Neural cell (in vitro differentiated cells): Measurements from ENCODE around the gene TNFRSF8. TPM values are rescaled to one million over a fixed set of nuclear protein-coding genes. Genes with fewer than 3 reads are reported as not detected.

Experiments
- H2AFZ ChIP-seq: fragments of 200-600, 300-800 bp; sonication (generic), shearing (Covaris generic); 2 replicates; pipeline ENCODE4 v1.6.0; 2014; ENCODE audit warnings: low read depth, mild to moderate bottlenecking, antibody characterized with exemption, low read length, moderate library complexity
- H3F3A ChIP-seq: fragments of 200-600 bp; shearing (Covaris generic); 2 replicates; pipeline ENCODE4 v1.6.1; 2016; ENCODE audit warnings: mild to moderate bottlenecking, moderate library complexity, mixed read lengths, antibody characterized with exemption, low read length; ENCODE audit not compliant: insufficient read depth, poor library complexity, severe bottlenecking
- H3K27ac ChIP-seq: fragments of 200-600, 300-800 bp; sonication (generic), shearing (Covaris generic); 2 replicates; pipeline ENCODE4 v1.5.1; 2014; ENCODE audit warnings: mild to moderate bottlenecking, low read length, moderate library complexity
- H3K27me3 ChIP-seq: fragments of 300-800, 200-600 bp; sonication (generic), shearing (Covaris generic); 2 replicates; pipeline ENCODE4 v1.6.0; 2014; ENCODE audit warnings: mild to moderate bottlenecking, low read depth, low read length, moderate library complexity; ENCODE audit not compliant: insufficient read depth
- H3K36me3 ChIP-seq: fragments of 300-800, 200-600 bp; sonication (generic), shearing (Covaris generic); 2 replicates; pipeline ENCODE4 v1.5.1; 2014; ENCODE audit warnings: mild to moderate bottlenecking, antibody characterized with exemption, low read length, moderate library complexity; ENCODE audit not compliant: insufficient read depth
- H3K4me2 ChIP-seq: fragments of 300-800, 200-600 bp; sonication (generic), shearing (Covaris generic); 2 replicates; pipeline ENCODE4 v1.6.0; 2014; ENCODE audit warnings: mild to moderate bottlenecking, low read length
- H3K4me3 ChIP-seq: fragments of 300-800, 200-600 bp; sonication (generic), shearing (Covaris generic); 2 replicates; pipeline ENCODE4 v1.5.1; 2014; ENCODE audit warnings: mild to moderate bottlenecking, low read length, moderate library complexity
- H3K79me2 ChIP-seq: fragments of 200-600 bp; shearing (Covaris generic); replicated peaks from 2 replicates; pipeline ENCODE4 v1.6.0; 2014; ENCODE audit warnings: mild to moderate bottlenecking, low read length, moderate library complexity; ENCODE audit not compliant: insufficient read depth
- H3K9ac ChIP-seq: fragments of 300-800, 200-600 bp; sonication (generic), shearing (Covaris generic); 2 replicates; pipeline ENCODE4 v1.6.1; 2016; ENCODE audit warnings: mild to moderate bottlenecking, low read length, mixed read lengths
- H3K9me2 ChIP-seq: fragments of 200-600 bp; shearing (Covaris generic); 2 replicates; pipeline ENCODE4 v1.6.1; 2016; ENCODE audit warnings: mild to moderate bottlenecking, low read length, mixed read lengths; ENCODE audit not compliant: insufficient read depth
- H3K9me3 ChIP-seq: fragments of 200-600, 300-800 bp; sonication (generic), shearing (Covaris generic); 2 replicates; pipeline ENCODE4 v1.6.1; 2016; ENCODE audit warnings: mild to moderate bottlenecking, mixed run types, low read length, moderate library complexity, mixed read lengths
- H4K20me1 ChIP-seq: fragments of 200-600 bp; shearing (Covaris generic); 2 replicates; pipeline ENCODE4 v1.6.1; 2016; ENCODE audit warnings: mild to moderate bottlenecking, mixed run types; ENCODE audit not compliant: insufficient read depth
- EP300 ChIP-seq: fragments of 450-650 bp; conservative IDR thresholded peaks from 2 replicates; pipeline ENCODE4 v1.6.1; 2014; ENCODE audit warnings: antibody characterized with exemption, mild to moderate bottlenecking, moderate library complexity; ENCODE audit not compliant: poor library complexity, severe bottlenecking
- EZH2 ChIP-seq: fragments of 200-600, 300-800 bp; shearing (Covaris generic), sonication (generic); IDR thresholded peaks from 2 replicates; pipeline ENCODE4 v1.6.1; 2014; ENCODE audit warnings: antibody characterized with exemption, low read length, borderline replicate concordance, mild to moderate bottlenecking; ENCODE audit not compliant: insufficient read depth, poor library complexity, severe bottlenecking
- MXI1 ChIP-seq: fragments of 450-650 bp; conservative IDR thresholded peaks from 2 replicates; pipeline ENCODE4 v1.6.1; 2014; ENCODE audit warnings: antibody characterized with exemption, mild to moderate bottlenecking; ENCODE audit not compliant: poor library complexity, severe bottlenecking
- POLR2AphosphoS5 ChIP-seq: IDR thresholded peaks from 2 replicates; pipeline ENCODE4 v1.6.1; 2012
- RAD21 ChIP-seq: fragments of 450-650 bp; conservative IDR thresholded peaks from 2 replicates; pipeline ENCODE4 v1.6.1; 2014; ENCODE audit warnings: antibody characterized with exemption, mild to moderate bottlenecking, moderate library complexity
- REST ChIP-seq: IDR thresholded peaks from 2 replicates; pipeline ENCODE4 v1.6.1; 2012; ENCODE audit warnings: borderline replicate concordance
- SMC3 ChIP-seq: fragments of 450-650 bp; conservative IDR thresholded peaks from 2 replicates; pipeline ENCODE4 v1.6.1; 2014; ENCODE audit warnings: antibody characterized with exemption, mild to moderate bottlenecking, moderate library complexity; ENCODE audit not compliant: poor library complexity
- TAF1 ChIP-seq: IDR thresholded peaks from 2 replicates; pipeline ENCODE4 v1.6.1; 2012; ENCODE audit warnings: low read depth
- polyA plus RNA-seq: library from polyadenylated mRNA; depleted of rRNA; stranded (reverse); fragments of >200 nt; gene quantifications from 2 replicates; pipeline ENCODE4 v1.2.3, GENCODE V29; 2014
- TF ChIP-seq, protein P1 (sequence below): fragments of 450-650 bp; IDR thresholded peaks from 2 replicates; pipeline ENCODE4 v1.5.1; 2014; ENCODE audit warnings: antibody characterized with exemption, mild to moderate bottlenecking, moderate library complexity; ENCODE audit not compliant: poor library complexity, severe bottlenecking

The TNFRSF8 gene
- polyA plus RNA-seq, 1 donor from 2014 or later: not detected

DNA sequence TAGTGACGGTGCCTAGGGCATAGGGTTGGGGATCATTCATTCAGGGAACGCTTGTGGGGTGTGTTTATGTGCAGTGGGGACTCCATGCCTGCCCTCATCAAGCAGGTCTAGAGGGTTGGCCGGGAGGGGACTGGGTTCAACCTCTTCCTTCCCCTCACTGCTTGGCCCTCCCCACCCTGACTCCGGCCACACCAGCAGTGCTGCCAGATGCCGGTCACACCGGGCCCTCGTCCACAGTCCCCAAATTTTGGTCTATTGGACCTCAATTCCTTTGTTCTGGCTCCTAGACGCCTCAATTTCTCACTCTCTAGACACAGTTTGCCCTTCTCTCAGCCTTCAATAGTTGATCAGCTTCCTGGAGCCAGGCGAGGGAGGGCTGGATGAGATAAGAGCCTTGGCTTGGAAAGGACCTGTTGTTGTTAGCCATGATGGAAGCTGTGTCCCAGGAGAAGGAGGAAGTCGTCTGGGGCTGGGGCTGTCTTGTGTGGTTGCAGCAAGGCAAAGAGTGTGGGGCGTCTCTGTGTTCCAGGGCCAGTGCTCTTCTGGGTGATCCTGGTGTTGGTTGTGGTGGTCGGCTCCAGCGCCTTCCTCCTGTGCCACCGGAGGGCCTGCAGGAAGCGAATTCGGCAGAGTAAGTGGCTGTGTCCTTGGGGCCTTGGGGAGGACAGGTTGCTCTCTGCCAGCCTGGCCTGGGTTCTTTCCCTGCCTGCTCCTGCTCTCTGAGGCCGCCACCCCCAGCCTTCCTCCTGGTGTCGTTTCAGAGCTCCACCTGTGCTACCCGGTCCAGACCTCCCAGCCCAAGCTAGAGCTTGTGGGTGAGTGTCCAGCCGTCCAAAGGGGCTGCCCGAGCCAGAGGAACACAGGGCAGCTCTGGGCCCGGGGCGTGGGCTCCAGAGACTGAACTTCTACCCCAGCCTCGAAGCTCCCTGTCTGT is 62.6 kb downstream of the TNFRSF8 start:
- H3K79me2 ChIP-seq: no peaks in the 10 kb centered on the region
- H3K9ac ChIP-seq: no peak overlapping the region
- H3K36me3 ChIP-seq: no peaks in the 10 kb centered on the region
- TF ChIP-seq SMC3: no peak
- no peak for TF ChIP-seq EP300
- no peak for TF ChIP-seq POLR2AphosphoS5
- TF ChIP-seq EZH2: no peak
- H3K9me3 ChIP-seq: no peaks in the 10 kb centered on the region
- no peak overlapping the region for H3K4me3 ChIP-seq
- H3K27ac ChIP-seq: no peak overlapping the region
- no peaks in the 10 kb centered on the region for H3K27me3 ChIP-seq
- H3F3A ChIP-seq: no peaks in the 10 kb centered on the region
- H4K20me1 ChIP-seq: no peaks in the 10 kb centered on the region
- H2AFZ ChIP-seq: no peak overlapping the region
- H3K9me2 ChIP-seq: no peaks in the 10 kb centered on the region
- H3K4me2 ChIP-seq: no peak overlapping the region

GRCh38 chr1:12126781-12127180 is 63.7 kb downstream of the TNFRSF8 start:
- TF ChIP-seq RAD21 (no peak), TAF1 (no peak), POLR2AphosphoS5 (no peak), EP300 (no peak), MXI1 (no peak), SMC3 (no peak), EZH2 (no peak), REST (no peak)
- TF ChIP-seq, protein P1, sequence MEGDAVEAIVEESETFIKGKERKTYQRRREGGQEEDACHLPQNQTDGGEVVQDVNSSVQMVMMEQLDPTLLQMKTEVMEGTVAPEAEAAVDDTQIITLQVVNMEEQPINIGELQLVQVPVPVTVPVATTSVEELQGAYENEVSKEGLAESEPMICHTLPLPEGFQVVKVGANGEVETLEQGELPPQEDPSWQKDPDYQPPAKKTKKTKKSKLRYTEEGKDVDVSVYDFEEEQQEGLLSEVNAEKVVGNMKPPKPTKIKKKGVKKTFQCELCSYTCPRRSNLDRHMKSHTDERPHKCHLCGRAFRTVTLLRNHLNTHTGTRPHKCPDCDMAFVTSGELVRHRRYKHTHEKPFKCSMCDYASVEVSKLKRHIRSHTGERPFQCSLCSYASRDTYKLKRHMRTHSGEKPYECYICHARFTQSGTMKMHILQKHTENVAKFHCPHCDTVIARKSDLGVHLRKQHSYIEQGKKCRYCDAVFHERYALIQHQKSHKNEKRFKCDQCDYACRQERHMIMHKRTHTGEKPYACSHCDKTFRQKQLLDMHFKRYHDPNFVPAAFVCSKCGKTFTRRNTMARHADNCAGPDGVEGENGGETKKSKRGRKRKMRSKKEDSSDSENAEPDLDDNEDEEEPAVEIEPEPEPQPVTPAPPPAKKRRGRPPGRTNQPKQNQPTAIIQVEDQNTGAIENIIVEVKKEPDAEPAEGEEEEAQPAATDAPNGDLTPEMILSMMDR: no peak

More at GRCh38 chr1:12126781-12127180, 63.7 kb downstream of the TNFRSF8 start:
- H3K9ac ChIP-seq: no peak overlapping the region
- no peaks in the 10 kb centered on the region for H3F3A ChIP-seq
- H4K20me1 ChIP-seq: no peaks in the 10 kb centered on the region
- H3K36me3 ChIP-seq: no peaks in the 10 kb centered on the region
- H3K27ac ChIP-seq: no peak overlapping the region
- H3K9me3 ChIP-seq: no peaks in the 10 kb centered on the region
- H3K27me3 ChIP-seq: no peaks in the 10 kb centered on the region
- H3K4me3 ChIP-seq: no peak overlapping the region
- no peaks in the 10 kb centered on the region for H3K79me2 ChIP-seq
- H3K4me2 ChIP-seq: no peak overlapping the region
- H3K9me2 ChIP-seq: no peaks in the 10 kb centered on the region
- no peak overlapping the region for H2AFZ ChIP-seq
